IMR-90 (cell line): Measurements from ENCODE around the gene SCFD2. TPM values are rescaled to one million over a fixed set of nuclear protein-coding genes. Genes with fewer than 3 reads are reported as not detected.

Experiments used
- ATAC-seq: fragments of 200-7000 bp; cut with Tn5 transposase; 2 replicates; pipeline ENCODE4 v1.9.1; 2020; ENCODE audit warnings: low read depth, mild to moderate bottlenecking, moderate library complexity
- BruUV-seq: library from RNA; stranded (reverse); fragments of 400-500 nt; replicated peaks from 2 replicates; lab custom pipeline; 2021; lab: Mats Ljungman, UMichigan
- CTCF ChIA-PET: fragments of 300-600 bp; formaldehyde crosslinking; extraction: SDS; loops from one replicate; lab custom pipeline; 2021; ENCODE audit warnings: antibody characterized with exemption; lab: Yijun Ruan, JAX
- POLR2A ChIA-PET: fragments of 300-600 bp; sonication (Branson Sonifier 250); formaldehyde crosslinking; loops from one replicate; lab custom pipeline; 2022; ENCODE audit warnings: antibody characterized with exemption; ENCODE audit not compliant: unreplicated experiment; lab: Charles Lee
- DNase-seq: peaks from one replicate; pipeline ENCODE4 v3.0.0; 2013
- H2AFZ ChIP-seq: replicated peaks from 2 replicates; pipeline ENCODE3; 2013; ENCODE audit warnings: low read length, mild to moderate bottlenecking; ENCODE audit not compliant: poor library complexity
- H2AK5ac ChIP-seq: 2 replicates; pipeline ENCODE4 v1.6.1; 2013; ENCODE audit warnings: low read depth, low read length, inconsistent platforms
- H2AK9ac ChIP-seq: replicated peaks from 2 replicates; pipeline ENCODE3; 2013; ENCODE audit warnings: mild to moderate bottlenecking, low read depth, low read length, moderate library complexity; ENCODE audit not compliant: poor library complexity
- H2BK120ac ChIP-seq: 2 replicates; pipeline ENCODE4 v1.6.1; 2013; ENCODE audit warnings: low read depth, low read length, inconsistent platforms
- H2BK15ac ChIP-seq: 3 replicates; pipeline ENCODE4 v1.6.1; 2013; ENCODE audit warnings: low read depth, low read length, inconsistent platforms
- H2BK20ac ChIP-seq: 2 replicates; pipeline ENCODE4 v1.6.1; 2013; ENCODE audit warnings: low read depth, mild to moderate bottlenecking, inconsistent platforms, low read length, moderate library complexity
- H2BK5ac ChIP-seq: 2 replicates; pipeline ENCODE4 v1.6.1; 2013; ENCODE audit warnings: mild to moderate bottlenecking, low read depth, low read length, inconsistent platforms; ENCODE audit not compliant: poor library complexity, severe bottlenecking
- H3K14ac ChIP-seq: replicated peaks from 2 replicates; pipeline ENCODE4 v1.6.1; 2013; ENCODE audit warnings: low read depth, low read length, inconsistent platforms
- H3K18ac ChIP-seq: 2 replicates; pipeline ENCODE4 v1.6.1; 2013; ENCODE audit warnings: low read depth, low read length, control low read depth
- H3K23ac ChIP-seq: 2 replicates; pipeline ENCODE4 v1.6.1; 2013; ENCODE audit warnings: low read depth, low read length, inconsistent platforms
- H3K27ac ChIP-seq: 2 replicates; pipeline ENCODE4 v1.5.1; 2013; ENCODE audit warnings: mild to moderate bottlenecking, control low read depth, low read length; ENCODE audit not compliant: insufficient read depth
- H3K27me3 ChIP-seq: 2 replicates; pipeline ENCODE4 v1.6.1; 2013; ENCODE audit warnings: low read length; ENCODE audit not compliant: control insufficient read depth, insufficient read depth
- H3K36me3 ChIP-seq: 2 replicates; pipeline ENCODE4 v1.6.1; 2013; ENCODE audit warnings: low read length, mixed read lengths; ENCODE audit not compliant: control insufficient read depth, insufficient read depth
- H3K4ac ChIP-seq: 2 replicates; pipeline ENCODE4 v1.6.1; 2013; ENCODE audit warnings: low read depth, low read length, inconsistent platforms
- H3K4me1 ChIP-seq: 2 replicates; pipeline ENCODE4 v1.6.1; 2013; ENCODE audit warnings: low read length, mixed read lengths; ENCODE audit not compliant: control insufficient read depth, insufficient read depth
- H3K4me2 ChIP-seq: 2 replicates; pipeline ENCODE4 v1.6.1; 2013; ENCODE audit warnings: low read depth, mild to moderate bottlenecking, control low read depth, low read length, moderate library complexity
- H3K4me3 ChIP-seq: 2 replicates; pipeline ENCODE4 v1.5.1; 2013; ENCODE audit warnings: low read depth, mild to moderate bottlenecking, control low read depth, low read length, moderate library complexity; ENCODE audit not compliant: insufficient read depth
- H3K56ac ChIP-seq: 2 replicates; pipeline ENCODE4 v1.6.1; 2013; ENCODE audit warnings: low read length, inconsistent platforms; ENCODE audit not compliant: insufficient read depth; ENCODE audit errors: extremely low read depth
- H3K79me1 ChIP-seq, 2 experiments: 2 replicates each; pipeline ENCODE4 v1.6.1; 2013; ENCODE audit warnings: low read length in 2 of 2, inconsistent platforms in 1 of 2, low read depth in 1 of 2
- H3K9ac ChIP-seq: 2 replicates; pipeline ENCODE4 v1.6.1; 2013; ENCODE audit warnings: low read depth, low read length, control low read depth
- H3K9me1 ChIP-seq: 2 replicates; pipeline ENCODE4 v1.6.1; 2013; ENCODE audit warnings: low read length, inconsistent platforms; ENCODE audit not compliant: insufficient read depth
- H3K9me3 ChIP-seq: 2 replicates; pipeline ENCODE4 v1.6.1; 2013; ENCODE audit warnings: low read length; ENCODE audit not compliant: control insufficient read depth, insufficient read depth
- H4K20me1 ChIP-seq: 2 replicates; pipeline ENCODE4 v1.6.1; 2013; ENCODE audit warnings: low read length, inconsistent platforms; ENCODE audit not compliant: insufficient read depth
- H4K5ac ChIP-seq: 2 replicates; pipeline ENCODE4 v1.6.1; 2013; ENCODE audit warnings: mild to moderate bottlenecking, low read depth, low read length, control low read depth
- H4K8ac ChIP-seq, 2 experiments: 2 replicates each; pipeline ENCODE4 v1.6.1; 2013; ENCODE audit warnings: low read depth in 2 of 2, low read length in 2 of 2, control low read depth in 1 of 2, inconsistent platforms in 1 of 2
- H4K91ac ChIP-seq: 2 replicates; pipeline ENCODE4 v1.6.1; 2013; ENCODE audit warnings: low read depth, low read length, inconsistent platforms; ENCODE audit not compliant: insufficient read depth
- BHLHE40 ChIP-seq: fragments of 150-350 bp; IDR thresholded peaks from 2 replicates; pipeline ENCODE4 v1.6.1; 2016; ENCODE audit warnings: mild to moderate bottlenecking, low read depth, low read length
- CEBPB ChIP-seq: IDR thresholded peaks from 2 replicates; pipeline ENCODE4 v1.6.1; 2012; ENCODE audit warnings: low read depth, low read length, improper control_type of control experiment
- CHD1 ChIP-seq: IDR thresholded peaks from 2 replicates; pipeline ENCODE4 v1.6.1; 2012; ENCODE audit warnings: low read depth, low read length, improper control_type of control experiment
- CTCF ChIP-seq: conservative IDR thresholded peaks from 2 replicates; pipeline ENCODE4 v1.5.1; 2012; ENCODE audit warnings: mild to moderate bottlenecking, low read depth, low read length, improper control_type of control experiment
- ELK1 ChIP-seq: fragments of 150-350 bp; IDR thresholded peaks from 2 replicates; pipeline ENCODE4 v1.6.1; 2016; ENCODE audit warnings: low read depth, mild to moderate bottlenecking, low read length, moderate library complexity, borderline replicate concordance
- FOS ChIP-seq: fragments of 150-350 bp; IDR thresholded peaks from 2 replicates; pipeline ENCODE4 v1.6.1; 2016; ENCODE audit warnings: low read depth, low read length
- MAFK ChIP-seq: IDR thresholded peaks from 2 replicates; pipeline ENCODE4 v1.6.1; 2012; ENCODE audit warnings: low read depth, low read length, improper control_type of control experiment
- MAZ ChIP-seq: IDR thresholded peaks from 2 replicates; pipeline ENCODE4 v1.6.1; 2012; ENCODE audit warnings: low read depth, mild to moderate bottlenecking, low read length, improper control_type of control experiment, moderate library complexity, borderline replicate concordance
- MXI1 ChIP-seq: IDR thresholded peaks from 2 replicates; pipeline ENCODE4 v1.6.1; 2012; ENCODE audit warnings: low read depth, mild to moderate bottlenecking, low read length, moderate library complexity, borderline replicate concordance
- NFE2L2 ChIP-seq: fragments of 150-350 bp; IDR thresholded peaks from 2 replicates; pipeline ENCODE4 v1.6.1; 2016; ENCODE audit warnings: low read depth, mild to moderate bottlenecking, low read length
- POLR2A ChIP-seq: IDR thresholded peaks from 2 replicates; pipeline ENCODE4 v1.6.1; 2012; ENCODE audit warnings: mild to moderate bottlenecking, low read depth, low read length
- RAD21 ChIP-seq: IDR thresholded peaks from 2 replicates; pipeline ENCODE4 v1.6.1; 2012; ENCODE audit warnings: low read length, improper control_type of control experiment
- RCOR1 ChIP-seq: IDR thresholded peaks from 2 replicates; pipeline ENCODE4 v1.6.1; 2012; ENCODE audit warnings: mild to moderate bottlenecking, low read length, improper control_type of control experiment; ENCODE audit not compliant: insufficient replicate concordance
- RFX5 ChIP-seq: IDR thresholded peaks from 2 replicates; pipeline ENCODE4 v1.8.0; 2012; ENCODE audit warnings: low read depth, mild to moderate bottlenecking, low read length, moderate library complexity
- SMC3 ChIP-seq: fragments of 150-350 bp; IDR thresholded peaks from 2 replicates; pipeline ENCODE4 v1.6.1; 2016; ENCODE audit warnings: low read depth, mild to moderate bottlenecking, antibody characterized with exemption, low read length, moderate library complexity
- USF2 ChIP-seq: fragments of 150-350 bp; IDR thresholded peaks from 2 replicates; pipeline ENCODE4 v1.6.1; 2017; ENCODE audit warnings: mild to moderate bottlenecking, antibody characterized with exemption, low read length, low read depth
- WGBS, 2 experiments: methylation state at CpG; one replicate each; pipeline versions ENCODE4 v1.1.5 to v1.1.7; 2013; ENCODE audit warnings: missing lambda C conversion rate in 2 of 2; ENCODE audit not compliant: insufficient read length in 1 of 2; ENCODE audit errors: extremely low coverage in 2 of 2; 5-methylcytosine and 5-hydroxymethylcytosine counted together
- dilution Hi-C: fragments of 300-500 bp; cut with HindIII; formaldehyde crosslinking; loops from one replicate; pipeline ENCODE4 v1.14.3; 2018; ENCODE audit warnings: low sequenced_read_pairs; ENCODE audit not compliant: unreplicated experiment
- in situ Hi-C: fragments of 300-500 bp; cut with MboI; formaldehyde crosslinking; loops from 3 replicates; pipeline ENCODE4 v1.14.3; 2019; ENCODE audit warnings: low sequenced_read_pairs, inconsistent platforms, mixed read lengths
- intact Hi-C: fragments of 100-400 bp; cut with micrococcal nuclease; formaldehyde crosslinking; loops from 2 replicates; pipeline ENCODE4 v1.10.0; 2022
- polyA plus RNA-seq, 3 experiments: library from polyadenylated mRNA; depleted of rRNA; stranded (reverse); fragments of >200 nt; gene quantifications; 2 replicates each; pipeline ENCODE4 v1.2.3, GENCODE V29; 2012; ENCODE audit warnings: low replicate concordance in 1 of 3
- total RNA-seq: library from RNA; depleted of rRNA; stranded (reverse); fragments of >200 nt; gene quantifications from 2 replicates; pipeline ENCODE4 v1.2.3, GENCODE V29; 2012

Gene SCFD2
- total and polyA plus RNA-seq, 2 of the 4 experiments (the other 2 are of a cell fraction) = 18.9 to 62.4 TPM

GRCh38 chr4:52852041-52852440, 513.8 kb downstream of the SCFD2 start:
- intact Hi-C loops = no loop called here
- Histone ChIP-seq H3K36me3 (no peaks in the 10 kb centered on the region), H2BK20ac (peak overlapping the region; percentile 82; the same call in 1 of the 2 replicates), H3K9ac (no peak overlapping the region), H3K23ac (no peak overlapping the region), H3K27me3 (no peaks in the 10 kb centered on the region), H3K56ac (no peak overlapping the region), H4K5ac (no peak overlapping the region), H3K4me3 (no peak overlapping the region), H2AFZ (no peak overlapping the region), H4K20me1 (no peaks in the 10 kb centered on the region), H3K4me1 (peaks cover 2% of the 10 kb centered on the region; the same call in 1 of the 2 replicates), H3K9me3 (no peaks in the 10 kb centered on the region), H3K27ac (no peak overlapping the region), H2AK5ac (peak overlapping the region; percentile 43; the same call in 1 of the 2 replicates), H2BK120ac (peak overlapping the region; percentile 60; the same call in 1 of the 2 replicates), H3K4ac (peak overlapping the region; percentile 45; the same call in 1 of the 2 replicates), H2BK15ac (peak overlapping the region; percentile 30; the same call in 2 of the 3 replicates), H3K4me2 (no peak overlapping the region), H3K79me1 (no peaks in the 10 kb centered on the region), H3K9me1 (peaks cover 17% of the 10 kb centered on the region), H3K14ac (no peak overlapping the region), H2BK5ac (no peak overlapping the region), H4K8ac (no peak overlapping the region), H2AK9ac (no peak overlapping the region), H3K18ac (no peak overlapping the region), H4K91ac (no peak overlapping the region)
- dilution Hi-C loops = no loop called here
- in situ Hi-C loops = no loop called here
- TF ChIP-seq SMC3 = no peak
- no peak for TF ChIP-seq MXI1
- TF ChIP-seq RCOR1 = no peak
- no peak for TF ChIP-seq NFE2L2
- no peak for TF ChIP-seq BHLHE40
- TF ChIP-seq RAD21 = no peak
- no peak for TF ChIP-seq FOS
- no peak for TF ChIP-seq RFX5
- TF ChIP-seq CEBPB = no peak
- no peak for TF ChIP-seq MAZ
- TF ChIP-seq MAFK = no peak
- no peak for TF ChIP-seq ELK1
- TF ChIP-seq CTCF = no peak
- TF ChIP-seq POLR2A = no peak
- TF ChIP-seq USF2 = no peak
- TF ChIP-seq CHD1 = no peak
- no TSS peak for BruUV-seq
- no peak for ATAC-seq
- ChIA-PET CTCF (no interaction called here), POLR2A (interaction anchor here (1.0 kb wide), 1 partner anchor 94 kb away, joined by 3 read pairs; no protein-coding TSS in a partner anchor)
- DNase-seq = no peak
- WGBS, 2 experiments = no CpG with 5 or more reads among the region's 1 CpG
